Stimulated activated naive CD8-positive, alpha-beta T cell treated with anti-CD3 and anti-CD28 coated beads, Interleukin-15, Interleukin-2, amounts not matched to agents 100 ng/mL and 50 ng/mL, for 24 hours (primary cell): ENCODE results near the gene BMP2.

ENCODE experiments used
- H3K27ac Mint-ChIP-seq: one replicate; pipeline ENCODE4 v1.8.0; 2021; ENCODE audit warnings: mild to moderate bottlenecking, mixed read lengths
- H3K27me3 Mint-ChIP-seq: one replicate; pipeline ENCODE4 v1.8.0; 2021; ENCODE audit warnings: mixed read lengths
- H3K36me3 Mint-ChIP-seq: one replicate; pipeline ENCODE4 v1.8.0; 2021; ENCODE audit warnings: low read depth, mixed read lengths
- H3K4me1 Mint-ChIP-seq: one replicate; pipeline ENCODE4 v1.8.0; 2021; ENCODE audit warnings: low read depth, mixed read lengths
- H3K4me3 Mint-ChIP-seq: one replicate; pipeline ENCODE4 v1.8.0; 2021; ENCODE audit warnings: mild to moderate bottlenecking, mixed read lengths
- H3K9me3 Mint-ChIP-seq: one replicate; pipeline ENCODE4 v1.8.0; 2021; ENCODE audit warnings: mixed read lengths

The BMP2 gene

GRCh38 chr20:6750438-6750837 is 17.0 kb upstream of the BMP2 start:
- Mint-ChIP-seq H3K4me1 (no peaks in the 10 kb centered on the region), H3K4me3 (no peak overlapping the region), H3K27ac (no peak overlapping the region), H3K9me3 (no peaks in the 10 kb centered on the region), H3K36me3 (no peaks in the 10 kb centered on the region), H3K27me3 (no peaks in the 10 kb centered on the region)

- no peaks in the 10 kb centered on the region for H3K36me3 Mint-ChIP-seq
- H3K27me3 Mint-ChIP-seq, result peaks cover 3% of the 10 kb centered on the region
- H3K27ac Mint-ChIP-seq, result no peak overlapping the region
- H3K4me1 Mint-ChIP-seq, result no peaks in the 10 kb centered on the region
- H3K9me3 Mint-ChIP-seq, result no peaks in the 10 kb centered on the region
- H3K4me3 Mint-ChIP-seq, result no peak overlapping the region
Measured at GRCh38 chr20:6756693-6757595, 10.5 kb upstream of the BMP2 start.

GRCh38 chr20:6764619-6765018 is 2.9 kb upstream of the BMP2 start:
- Mint-ChIP-seq H3K36me3 (no peaks in the 10 kb centered on the region), H3K27ac (no peak overlapping the region), H3K4me1 (peaks cover 6% of the 10 kb centered on the region), H3K27me3 (peaks cover 32% of the 10 kb centered on the region), H3K9me3 (no peaks in the 10 kb centered on the region), H3K4me3 (no peak overlapping the region)

GRCh38 chr20:6765469-6766058 is 1.9 kb upstream of the BMP2 start:
- peaks cover 6% of the 10 kb centered on the region for H3K4me1 Mint-ChIP-seq
- peaks cover 36% of the 10 kb centered on the region for H3K27me3 Mint-ChIP-seq
- H3K27ac Mint-ChIP-seq, result no peak overlapping the region
- no peaks in the 10 kb centered on the region for H3K36me3 Mint-ChIP-seq
- H3K9me3 Mint-ChIP-seq, result no peaks in the 10 kb centered on the region
- H3K4me3 Mint-ChIP-seq, result no peak overlapping the region

- H3K36me3 Mint-ChIP-seq, result no peaks in the 10 kb centered on the region
- peaks cover 45% of the 10 kb centered on the region for H3K27me3 Mint-ChIP-seq
- no peaks in the 10 kb centered on the region for H3K9me3 Mint-ChIP-seq
- H3K4me3 Mint-ChIP-seq, result no peak overlapping the region
- H3K27ac Mint-ChIP-seq, result no peak overlapping the region
- peaks cover 6% of the 10 kb centered on the region for H3K4me1 Mint-ChIP-seq
Measured at GRCh38 chr20:6766433-6766832, 1.1 kb upstream of the BMP2 start.

- Mint-ChIP-seq H3K4me1 (peaks cover 6% of the 10 kb centered on the region), H3K27me3 (peaks cover 49% of the 10 kb centered on the region)
Measured at GRCh38 chr20:6767126-6767535, 355 bp upstream of the BMP2 start.

GRCh38 chr20:6768228-6769140 is 998 bp downstream of the BMP2 start:
- Mint-ChIP-seq H3K27ac (no peak overlapping the region), H3K4me1 (peaks cover 6% of the 10 kb centered on the region), H3K36me3 (no peaks in the 10 kb centered on the region), H3K27me3 (peaks cover 56% of the 10 kb centered on the region), H3K9me3 (no peaks in the 10 kb centered on the region), H3K4me3 (peak overlapping the region; percentile 23)

More at GRCh38 chr20:6767126-6767535, 355 bp upstream of the BMP2 start:
- no peaks in the 10 kb centered on the region for H3K36me3 Mint-ChIP-seq
- H3K9me3 Mint-ChIP-seq, result no peaks in the 10 kb centered on the region
- no peak overlapping the region for H3K27ac Mint-ChIP-seq
- H3K4me3 Mint-ChIP-seq, result no peak overlapping the region

- no peak overlapping the region for H3K27ac Mint-ChIP-seq
- no peak overlapping the region for H3K4me3 Mint-ChIP-seq
- no peaks in the 10 kb centered on the region for H3K36me3 Mint-ChIP-seq
Measured at GRCh38 chr20:6769903-6770785, 2.7 kb downstream of the BMP2 start.

GRCh38 chr20:6770786-6771100 is 3.3 kb downstream of the BMP2 start:
- Mint-ChIP-seq H3K4me3 (no peak overlapping the region), H3K9me3 (no peaks in the 10 kb centered on the region), H3K4me1 (peaks cover 6% of the 10 kb centered on the region), H3K36me3 (no peaks in the 10 kb centered on the region), H3K27me3 (peaks cover 50% of the 10 kb centered on the region), H3K27ac (no peak overlapping the region)

More at GRCh38 chr20:6769903-6770785, 2.7 kb downstream of the BMP2 start:
- H3K27me3 Mint-ChIP-seq, result peaks cover 51% of the 10 kb centered on the region
- H3K9me3 Mint-ChIP-seq, result no peaks in the 10 kb centered on the region
- peaks cover 6% of the 10 kb centered on the region for H3K4me1 Mint-ChIP-seq

- peaks cover 10% of the 10 kb centered on the region for H3K27me3 Mint-ChIP-seq
- H3K4me1 Mint-ChIP-seq, result no peaks in the 10 kb centered on the region
- H3K9me3 Mint-ChIP-seq, result no peaks in the 10 kb centered on the region
- H3K4me3 Mint-ChIP-seq, result no peak overlapping the region
- H3K36me3 Mint-ChIP-seq, result no peaks in the 10 kb centered on the region
- H3K27ac Mint-ChIP-seq, result no peak overlapping the region
Measured at GRCh38 chr20:6780433-6781190, 13.1 kb downstream of the BMP2 start.

GRCh38 chr20:6783752-6784151 is 16.3 kb downstream of the BMP2 start:
- Mint-ChIP-seq H3K36me3 (no peaks in the 10 kb centered on the region), H3K4me1 (no peaks in the 10 kb centered on the region)

GRCh38 chr20:6784210-6784631 is 16.7 kb downstream of the BMP2 start:
- Mint-ChIP-seq H3K36me3 (no peaks in the 10 kb centered on the region), H3K4me3 (no peak overlapping the region)

More at GRCh38 chr20:6783752-6784151, 16.3 kb downstream of the BMP2 start:
- no peak overlapping the region for H3K27ac Mint-ChIP-seq
- H3K27me3 Mint-ChIP-seq, result peaks cover 3% of the 10 kb centered on the region
- H3K4me3 Mint-ChIP-seq, result no peak overlapping the region
- no peaks in the 10 kb centered on the region for H3K9me3 Mint-ChIP-seq

GRCh38 chr20:6784767-6785166 is 17.3 kb downstream of the BMP2 start:
- Mint-ChIP-seq H3K27ac (no peak overlapping the region), H3K4me3 (no peak overlapping the region), H3K9me3 (no peaks in the 10 kb centered on the region), H3K4me1 (no peaks in the 10 kb centered on the region), H3K36me3 (no peaks in the 10 kb centered on the region), H3K27me3 (peaks cover 2% of the 10 kb centered on the region)

More at GRCh38 chr20:6784210-6784631, 16.7 kb downstream of the BMP2 start:
- H3K4me1 Mint-ChIP-seq, result no peaks in the 10 kb centered on the region
- peaks cover 3% of the 10 kb centered on the region for H3K27me3 Mint-ChIP-seq
- H3K27ac Mint-ChIP-seq, result no peak overlapping the region
- no peaks in the 10 kb centered on the region for H3K9me3 Mint-ChIP-seq
